GM13977 (cell line): ENCODE measurements around the gene PRND.
A peak's percentile ranks its signal among the peaks of the same experiment; 100 is the strongest.

Experiments used
- DNase-seq: peaks from one replicate; pipeline ENCODE4 v3.0.0; 2012; ENCODE audit warnings: low spot score
- CTCF ChIP-seq: IDR thresholded peaks from 2 replicates; pipeline ENCODE4 v1.5.1; 2012; ENCODE audit warnings: mild to moderate bottlenecking, control low read depth; ENCODE audit not compliant: insufficient read depth; ENCODE audit errors: extremely low read depth, missing control alignments
- in situ Hi-C: fragments of 300-500 bp; cut with MboI; formaldehyde crosslinking; loops from one replicate; pipeline ENCODE4 v1.12.0; 2022; ENCODE audit warnings: low sequenced_read_pairs, low pct_unique_long_range_greater_than_20kb, mixed read lengths, inconsistent platforms; ENCODE audit not compliant: unreplicated experiment

The PRND gene

GRCh38 chr20:4711511-4711910 lies 10.2 kb upstream of the PRND start:
- no peak for DNase-seq
- no peak for TF ChIP-seq CTCF
- in situ Hi-C loops: no loop called here

- TF ChIP-seq CTCF: no peak
- in situ Hi-C loops: no loop called here
- no peak for DNase-seq
Observed at GRCh38 chr20:4713401-4713800, 8.3 kb upstream of the PRND start.

- in situ Hi-C loops: loop anchor here (5.0 kb wide), 1 partner anchor 98 kb away; no protein-coding TSS in a partner anchor
- no peak for TF ChIP-seq CTCF
- DNase-seq: no peak
Observed at GRCh38 chr20:4714818-4715217, 6.9 kb upstream of the PRND start.

- in situ Hi-C loops: loop anchor here (5.0 kb wide), 1 partner anchor 101 kb away; no protein-coding TSS in a partner anchor
- no peak for TF ChIP-seq CTCF
- DNase-seq: no peak
Observed at GRCh38 chr20:4717816-4718570, 3.7 kb upstream of the PRND start.

- in situ Hi-C loops: loop anchor here (5.0 kb wide), 1 partner anchor 102 kb away; no protein-coding TSS in a partner anchor
- no peak for TF ChIP-seq CTCF
- no peak for DNase-seq
Observed at GRCh38 chr20:4719190-4719589, 2.5 kb upstream of the PRND start.

- peak; percentile 77 for TF ChIP-seq CTCF
- in situ Hi-C loops: no loop called here
- DNase-seq: peak; percentile 92
Observed at GRCh38 chr20:4720041-4720976, 1.4 kb upstream of the PRND start.
